Endometrial microvascular endothelial cells (primary cell): ENCODE measurements around the gene SLC17A2. TPM values are rescaled to one million over a fixed set of nuclear protein-coding genes. Genes with fewer than 3 reads are reported as not detected.

Source experiments
- in situ Hi-C: cut with HindIII; loops from 2 replicates; pipeline ENCODE4 v1.10.0; 2017; ENCODE audit warnings: low sequenced_read_pairs, low pct_unique_long_range_greater_than_20kb; ENCODE audit errors: inconsistent ontology term
- total RNA-seq: library from RNA; depleted of rRNA; stranded (reverse); fragments of >200 nt; gene quantifications from one replicate; pipeline ENCODE4 v1.2.3, GENCODE V29; 2015; ENCODE audit errors: inconsistent ontology term

Gene SLC17A2
- total RNA-seq, 1 donor from 2014 or later: not detected

GRCh38 chr6:25868436-25869183 lies 61.9 kb downstream of the SLC17A2 start:
- in situ Hi-C loops: no loop called here

- in situ Hi-C loops: no loop called here
Measured at GRCh38 chr6:25866011-25866410, 64.5 kb downstream of the SLC17A2 start.

- in situ Hi-C loops: no loop called here
Measured at GRCh38 chr6:25863360-25863759, 67.1 kb downstream of the SLC17A2 start.

Other genes starting within 250 kb of the SLC17A2 start
- not detected for gene SLC17A4, start 175.9 kb downstream of the SLC17A2 start, total RNA-seq
- gene SLC17A1, start 98.6 kb downstream of the SLC17A2 start, total RNA-seq: not detected
- not detected for gene SLC17A3, start 56.4 kb downstream of the SLC17A2 start, total RNA-seq
- 8.4 TPM for gene TRIM38, start 32.1 kb upstream of the SLC17A2 start, total RNA-seq
- 16.6 TPM for gene HFE, start 156.7 kb upstream of the SLC17A2 start, total RNA-seq